Osteoblast (primary cell): ENCODE results near the gene YIPF3. TPM values are rescaled to one million over a fixed set of nuclear protein-coding genes. Genes with fewer than 3 reads are reported as not detected.
A peak's percentile ranks its signal among the peaks of the same experiment; 100 is the strongest.

Source experiments
- DNase-seq: peaks from one replicate; pipeline ENCODE4 v3.0.0; 2011; ENCODE audit warnings: low spot score, mixed read lengths; ENCODE audit not compliant: insufficient read length; ENCODE audit errors: missing footprints
- H2AFZ ChIP-seq: 2 replicates; pipeline ENCODE4 v1.6.0; 2011; ENCODE audit warnings: mild to moderate bottlenecking, low read length
- H3K27ac ChIP-seq: 2 replicates; pipeline ENCODE4 v1.5.1; 2011; ENCODE audit warnings: mild to moderate bottlenecking, low read depth, low read length, moderate library complexity
- H3K27me3 ChIP-seq: 2 replicates; pipeline ENCODE4 v1.6.0; 2012; ENCODE audit warnings: mild to moderate bottlenecking, control low read depth, inconsistent platforms, low read length, moderate library complexity; ENCODE audit not compliant: insufficient read depth
- H3K36me3 ChIP-seq: 2 replicates; pipeline ENCODE4 v1.5.1; 2011; ENCODE audit warnings: mild to moderate bottlenecking, low read length, control low read depth, moderate library complexity; ENCODE audit not compliant: insufficient read depth
- H3K4me1 ChIP-seq: 2 replicates; pipeline ENCODE4 v1.5.1; 2011; ENCODE audit warnings: mild to moderate bottlenecking, low read length, control low read depth, moderate library complexity; ENCODE audit not compliant: insufficient read depth
- H3K4me2 ChIP-seq: 2 replicates; pipeline ENCODE4 v1.6.0; 2011; ENCODE audit warnings: mild to moderate bottlenecking, low read length; ENCODE audit not compliant: insufficient read depth
- H3K4me3 ChIP-seq: fragments of 200-600 bp; sonication (generic); 3 replicates; pipeline ENCODE4 v1.5.1; 2012; ENCODE audit warnings: mild to moderate bottlenecking, low read length, inconsistent platforms; ENCODE audit not compliant: insufficient read depth
- H3K79me2 ChIP-seq: 2 replicates; pipeline ENCODE4 v1.6.0; 2012; ENCODE audit warnings: mild to moderate bottlenecking, low read length, control low read depth, inconsistent platforms; ENCODE audit not compliant: insufficient read depth
- H3K9me3 ChIP-seq: 2 replicates; pipeline ENCODE4 v1.5.1; 2011; ENCODE audit warnings: low read depth, low read length, control low read depth
- H4K20me1 ChIP-seq: 2 replicates; pipeline ENCODE4 v1.6.0; 2012; ENCODE audit warnings: mild to moderate bottlenecking, low read length, control low read depth; ENCODE audit not compliant: insufficient read depth
- CTCF ChIP-seq: IDR thresholded peaks from 2 replicates; pipeline ENCODE4 v1.5.1; 2011; ENCODE audit warnings: mild to moderate bottlenecking, low read depth, low read length, moderate library complexity; ENCODE audit errors: extremely low read depth
- total RNA-seq: library from RNA; depleted of rRNA; stranded (reverse); fragments of >200 nt; gene quantifications from 2 replicates; pipeline ENCODE4 v1.2.3, GENCODE V29; 2012

Gene YIPF3
- total RNA-seq, 1 donor: 98.8 TPM

DNA sequence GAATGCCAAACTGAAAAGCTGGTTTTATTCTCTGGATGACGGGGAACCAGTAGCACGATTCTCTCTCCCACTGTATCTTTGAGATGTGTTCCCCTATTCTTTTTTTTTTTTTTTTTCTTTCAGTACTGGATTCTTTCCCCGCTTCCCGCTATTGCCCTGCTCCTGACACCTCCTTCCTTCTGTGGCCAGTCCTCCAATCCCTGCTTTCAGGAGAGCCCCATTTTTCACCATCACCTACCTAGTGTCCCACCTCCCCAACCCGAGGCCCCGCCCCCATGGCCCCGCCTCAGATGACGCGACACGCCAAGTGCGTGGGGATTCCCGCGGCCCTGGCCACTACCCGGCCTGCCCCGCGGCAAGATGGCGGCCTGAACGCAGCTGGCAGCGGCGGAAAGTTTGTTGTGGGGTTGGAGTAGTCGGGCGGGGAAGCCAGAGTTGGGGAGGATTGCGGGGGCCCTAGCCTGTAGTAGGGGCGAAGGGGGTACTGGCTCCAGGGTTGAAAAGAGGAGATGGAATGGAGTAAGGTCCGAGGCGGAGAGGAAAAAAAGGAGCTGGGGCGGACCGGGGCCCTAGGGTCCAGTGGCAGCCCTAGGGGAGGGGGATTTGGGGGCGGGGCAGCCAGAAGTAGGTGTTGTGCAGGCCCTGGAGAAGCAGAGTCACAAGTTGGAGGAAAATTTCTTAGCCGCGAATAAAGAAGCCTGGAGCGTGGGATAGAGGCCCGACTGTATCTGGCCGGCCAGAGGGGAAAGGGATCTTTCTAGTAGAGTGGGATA, 39.3 kb downstream of the YIPF3 start, which contains the start of gene TJAP1:
TJAP1 (plus strand) TSS at position 336 of the 773 bp plus-strand sequence. CDS start 21,432 bp downstream, outside the sequence.
- Histone ChIP-seq H3K27ac (peak within 1 kb of the TSS; percentile 66), H4K20me1 (peaks cover 11% of the 10 kb centered on the region), H3K36me3 (peaks cover 3% of the 10 kb centered on the region), H3K4me2 (peak within 1 kb of the TSS; percentile 98), H3K4me1 (peaks cover 13% of the 10 kb centered on the region), H3K9me3 (no peaks in the 10 kb centered on the region), H3K79me2 (peaks cover 46% of the 10 kb centered on the region), H3K4me3 (peak within 1 kb of the TSS; percentile 87), H3K27me3 (no peaks in the 10 kb centered on the region), H2AFZ (peak within 1 kb of the TSS; percentile 98)
- no peak for TF ChIP-seq CTCF
- DNase-seq: peak; percentile 95

- H3K36me3 ChIP-seq: peaks cover 3% of the 10 kb centered on the region
- H3K4me2 ChIP-seq: peak overlapping the region; percentile 98
- peak overlapping the region; percentile 87 for H3K4me3 ChIP-seq
- H4K20me1 ChIP-seq: peaks cover 4% of the 10 kb centered on the region
- peak overlapping the region; percentile 66 for H3K27ac ChIP-seq
- no peak for TF ChIP-seq CTCF
- H2AFZ ChIP-seq: peak overlapping the region; percentile 98
- peaks cover 13% of the 10 kb centered on the region for H3K4me1 ChIP-seq
- DNase-seq: no peak
- H3K27me3 ChIP-seq: no peaks in the 10 kb centered on the region
- H3K9me3 ChIP-seq: no peaks in the 10 kb centered on the region
- H3K79me2 ChIP-seq: peaks cover 39% of the 10 kb centered on the region
These were observed 40.0 kb downstream of the YIPF3 start for GRCh38 chr6:43476746-43477145.

- no peak for DNase-seq
- Histone ChIP-seq H3K36me3 (no peaks in the 10 kb centered on the region), H3K27me3 (no peaks in the 10 kb centered on the region), H2AFZ (no peak overlapping the region), H3K27ac (no peak overlapping the region), H3K4me1 (peaks cover 13% of the 10 kb centered on the region), H3K9me3 (no peaks in the 10 kb centered on the region), H3K4me3 (no peak overlapping the region), H3K4me2 (no peak overlapping the region), H3K79me2 (peaks cover 28% of the 10 kb centered on the region), H4K20me1 (no peaks in the 10 kb centered on the region)
- no peak for TF ChIP-seq CTCF
These were observed 41.2 kb downstream of the YIPF3 start for GRCh38 chr6:43475516-43475915.

DNA sequence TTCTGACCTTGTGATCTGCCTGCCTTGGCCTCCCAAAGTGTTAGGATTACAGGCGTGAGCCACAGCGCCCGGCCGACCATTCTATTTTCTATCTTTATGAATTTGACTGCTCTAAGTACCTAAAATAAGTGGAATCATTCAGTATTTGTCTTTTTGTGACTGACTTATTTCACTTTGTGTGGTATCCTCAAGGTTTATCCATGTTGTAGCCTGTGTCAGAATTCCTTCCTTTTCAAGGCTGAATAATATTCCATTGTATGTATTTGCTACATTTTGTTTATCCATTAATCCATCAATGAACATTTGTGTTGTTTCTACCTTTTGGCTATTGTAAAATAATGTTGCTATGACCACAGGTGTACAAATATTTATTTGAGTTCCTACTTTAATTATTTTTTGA, 44.2 kb downstream of the YIPF3 start:
- no peak for DNase-seq
- no peaks in the 10 kb centered on the region for H3K79me2 ChIP-seq

More for the DNA sequence above, 44.2 kb downstream of the YIPF3 start:
- H3K4me1 ChIP-seq: peaks cover 4% of the 10 kb centered on the region
- H3K36me3 ChIP-seq: no peaks in the 10 kb centered on the region
- no peak overlapping the region for H3K4me2 ChIP-seq
- TF ChIP-seq CTCF: no peak
- no peak overlapping the region for H3K4me3 ChIP-seq
- no peak overlapping the region for H3K27ac ChIP-seq
- no peak overlapping the region for H2AFZ ChIP-seq
- no peaks in the 10 kb centered on the region for H3K27me3 ChIP-seq
- H3K9me3 ChIP-seq: no peaks in the 10 kb centered on the region
- no peaks in the 10 kb centered on the region for H4K20me1 ChIP-seq
